Natural killer cell treated with Interleukin-12 subunit alpha and Interleukin-12 subunit beta and Interleukin-15 and Interleukin-18, amount 100 ng/mL, for 72 hours (primary cell): ENCODE results near the gene CLSTN2. TPM values are rescaled to one million over a fixed set of nuclear protein-coding genes. Genes with fewer than 3 reads are reported as not detected.

Experiments
- ATAC-seq, 2 donors: fragments of 150-1000 bp; cut with Tn5 transposase in 1 of 2; sonication (Bioruptor Pico), chemical (Tn5 transposase) in 1 of 2; 2 replicates each; pipeline ENCODE4 v1.10.0; 2021
- DNase-seq: peaks from one replicate; pipeline ENCODE4 v3.0.0; 2022; ENCODE audit warnings: low spot score
- H3K27ac Mint-ChIP-seq, 2 donors: 1 replicate in 1 of 2; 2 replicates in 1 of 2; pipeline ENCODE4 v1.8.0; 2022; ENCODE audit warnings: mixed read lengths in 2 of 2, mild to moderate bottlenecking in 1 of 2, moderate library complexity in 1 of 2
- H3K27me3 Mint-ChIP-seq, 2 donors: 1 replicate in 1 of 2; 2 replicates in 1 of 2; pipeline ENCODE4 v1.8.0; 2022; ENCODE audit warnings: mixed read lengths in 2 of 2
- H3K36me3 Mint-ChIP-seq: one replicate; pipeline ENCODE4 v1.8.0; 2022; ENCODE audit warnings: mixed read lengths
- H3K4me1 Mint-ChIP-seq, 2 donors: 1 replicate in 1 of 2; 2 replicates in 1 of 2; pipeline ENCODE4 v1.8.0; 2022; ENCODE audit warnings: low read depth in 2 of 2, mixed read lengths in 2 of 2, mild to moderate bottlenecking in 1 of 2
- H3K4me3 Mint-ChIP-seq: one replicate; pipeline ENCODE4 v1.8.0; 2022; ENCODE audit warnings: mixed read lengths
- H3K9me3 Mint-ChIP-seq: 2 replicates; pipeline ENCODE4 v1.8.0; 2022; ENCODE audit warnings: mixed read lengths
- total RNA-seq, 2 donors: library from RNA; stranded (reverse); gene quantifications; one replicate each; pipeline ENCODE4 v1.2.3, GENCODE V29; 2022

The CLSTN2 gene
- total RNA-seq, 2 donors from 2014 or later = not detected

GRCh38 chr3:140091143-140091542 lies 156.2 kb downstream of the CLSTN2 start:
- Mint-ChIP-seq H3K4me3 (no peak overlapping the region), H3K9me3 (no peaks in the 10 kb centered on the region), H3K36me3 (no peaks in the 10 kb centered on the region), H3K27me3 (peaks cover 9 to 13% of the 10 kb centered on the region in 2 donors), H3K27ac (no peak overlapping the region), H3K4me1 (no peaks in the 10 kb centered on the region)
- ATAC-seq (no peak), DNase-seq (no peak)

GRCh38 chr3:140092848-140093536 lies 158.0 kb downstream of the CLSTN2 start:
- H3K27ac Mint-ChIP-seq = no peak overlapping the region
- ATAC-seq (no peak), DNase-seq (no peak)
- no peaks in the 10 kb centered on the region for H3K36me3 Mint-ChIP-seq
- H3K9me3 Mint-ChIP-seq = no peaks in the 10 kb centered on the region
- no peaks in the 10 kb centered on the region for H3K4me1 Mint-ChIP-seq
- peaks cover 9 to 14% of the 10 kb centered on the region in 2 donors for H3K27me3 Mint-ChIP-seq
- no peak overlapping the region for H3K4me3 Mint-ChIP-seq

GRCh38 chr3:140093742-140094141 lies 158.8 kb downstream of the CLSTN2 start:
- no peaks in the 10 kb centered on the region for H3K4me1 Mint-ChIP-seq
- H3K27ac Mint-ChIP-seq = no peak overlapping the region
- peaks cover 9 to 14% of the 10 kb centered on the region in 2 donors for H3K27me3 Mint-ChIP-seq
- no peak for DNase-seq
- H3K9me3 Mint-ChIP-seq = no peaks in the 10 kb centered on the region
- no peak for ATAC-seq
- no peak overlapping the region for H3K4me3 Mint-ChIP-seq
- H3K36me3 Mint-ChIP-seq = no peaks in the 10 kb centered on the region

GRCh38 chr3:140094487-140094886 lies 159.5 kb downstream of the CLSTN2 start:
- no peak overlapping the region for H3K4me3 Mint-ChIP-seq
- H3K27ac Mint-ChIP-seq = no peak overlapping the region
- DNase-seq = no peak
- no peaks in the 10 kb centered on the region for H3K4me1 Mint-ChIP-seq
- H3K36me3 Mint-ChIP-seq = no peaks in the 10 kb centered on the region
- H3K27me3 Mint-ChIP-seq = peaks cover 9 to 14% of the 10 kb centered on the region in 2 donors
- ATAC-seq = no peak
- no peaks in the 10 kb centered on the region for H3K9me3 Mint-ChIP-seq

- DNase-seq (no peak), ATAC-seq (no peak)
- Mint-ChIP-seq H3K4me1 (no peaks in the 10 kb centered on the region), H3K27ac (no peak overlapping the region), H3K27me3 (peaks cover 5 to 8% of the 10 kb centered on the region in 2 donors), H3K9me3 (no peaks in the 10 kb centered on the region), H3K4me3 (no peak overlapping the region), H3K36me3 (no peaks in the 10 kb centered on the region)
Observed at GRCh38 chr3:140096037-140096436, 161.1 kb downstream of the CLSTN2 start.

GRCh38 chr3:140097874-140098635 lies 163.1 kb downstream of the CLSTN2 start:
- Mint-ChIP-seq H3K27ac (no peak overlapping the region), H3K27me3 (peaks cover 5 to 8% of the 10 kb centered on the region in 2 donors), H3K36me3 (no peaks in the 10 kb centered on the region), H3K4me1 (no peaks in the 10 kb centered on the region), H3K4me3 (no peak overlapping the region), H3K9me3 (no peaks in the 10 kb centered on the region)
- DNase-seq (no peak), ATAC-seq (no peak)

- Mint-ChIP-seq H3K27me3 (peaks cover 5 to 6% of the 10 kb centered on the region in 2 donors), H3K36me3 (no peaks in the 10 kb centered on the region), H3K9me3 (no peaks in the 10 kb centered on the region), H3K4me1 (no peaks in the 10 kb centered on the region), H3K4me3 (no peak overlapping the region), H3K27ac (no peak overlapping the region)
- DNase-seq (no peak), ATAC-seq (no peak)
Observed at GRCh38 chr3:140100479-140100878, 165.5 kb downstream of the CLSTN2 start.

- H3K27me3 Mint-ChIP-seq = peaks cover 0 to 4% of the 10 kb centered on the region in 2 donors
- DNase-seq = no peak
- H3K4me1 Mint-ChIP-seq = no peaks in the 10 kb centered on the region
- no peaks in the 10 kb centered on the region for H3K9me3 Mint-ChIP-seq
- H3K4me3 Mint-ChIP-seq = no peak overlapping the region
- H3K36me3 Mint-ChIP-seq = no peaks in the 10 kb centered on the region
- ATAC-seq = no peak
- H3K27ac Mint-ChIP-seq = no peak overlapping the region
Observed at GRCh38 chr3:140103166-140103565, 168.2 kb downstream of the CLSTN2 start.

GRCh38 chr3:140103986-140104645 lies 169.1 kb downstream of the CLSTN2 start:
- no peak overlapping the region for H3K4me3 Mint-ChIP-seq
- no peaks in the 10 kb centered on the region for H3K9me3 Mint-ChIP-seq
- H3K4me1 Mint-ChIP-seq = no peaks in the 10 kb centered on the region
- DNase-seq = no peak
- peaks cover 0 to 4% of the 10 kb centered on the region in 2 donors for H3K27me3 Mint-ChIP-seq
- H3K27ac Mint-ChIP-seq = no peak overlapping the region
- ATAC-seq = no peak
- no peaks in the 10 kb centered on the region for H3K36me3 Mint-ChIP-seq

- DNase-seq = no peak
- no peak for ATAC-seq
- no peaks in the 10 kb centered on the region for H3K36me3 Mint-ChIP-seq
- peaks cover 0 to 16% of the 10 kb centered on the region in 2 donors for H3K27me3 Mint-ChIP-seq
- no peaks in the 10 kb centered on the region for H3K9me3 Mint-ChIP-seq
- no peaks in the 10 kb centered on the region for H3K4me1 Mint-ChIP-seq
- H3K27ac Mint-ChIP-seq = no peak overlapping the region
- no peak overlapping the region for H3K4me3 Mint-ChIP-seq
Observed at GRCh38 chr3:140113996-140114788, 179.2 kb downstream of the CLSTN2 start.

GRCh38 chr3:140114789-140115080 lies 179.8 kb downstream of the CLSTN2 start:
- ATAC-seq (no peak), DNase-seq (no peak)
- Mint-ChIP-seq H3K4me1 (no peaks in the 10 kb centered on the region), H3K36me3 (no peaks in the 10 kb centered on the region), H3K27me3 (peaks cover 0 to 16% of the 10 kb centered on the region in 2 donors), H3K27ac (no peak overlapping the region), H3K4me3 (no peak overlapping the region), H3K9me3 (no peaks in the 10 kb centered on the region)

GRCh38 chr3:140117096-140117526 lies 182.1 kb downstream of the CLSTN2 start:
- ATAC-seq (no peak), DNase-seq (no peak)
- H3K36me3 Mint-ChIP-seq = no peaks in the 10 kb centered on the region
- H3K27ac Mint-ChIP-seq = no peak overlapping the region
- H3K9me3 Mint-ChIP-seq = no peaks in the 10 kb centered on the region
- peaks cover 0 to 16% of the 10 kb centered on the region in 2 donors for H3K27me3 Mint-ChIP-seq
- no peak overlapping the region for H3K4me3 Mint-ChIP-seq
- no peaks in the 10 kb centered on the region for H3K4me1 Mint-ChIP-seq

GRCh38 chr3:140122183-140122582 lies 187.2 kb downstream of the CLSTN2 start:
- no peak for ATAC-seq
- no peaks in the 10 kb centered on the region for H3K4me1 Mint-ChIP-seq
- no peaks in the 10 kb centered on the region for H3K9me3 Mint-ChIP-seq
- H3K36me3 Mint-ChIP-seq = no peaks in the 10 kb centered on the region
- no peak for DNase-seq
- no peak overlapping the region for H3K27ac Mint-ChIP-seq
- no peak overlapping the region for H3K4me3 Mint-ChIP-seq
- peaks cover 0 to 8% of the 10 kb centered on the region in 2 donors for H3K27me3 Mint-ChIP-seq
